H9 (cell line): ENCODE measurements around the gene UBQLN4. TPM values are rescaled to one million over a fixed set of nuclear protein-coding genes. Genes with fewer than 3 reads are reported as not detected.

Experiments
- DNase-seq: peaks from one replicate; pipeline ENCODE4 v3.0.0-alpha.2; 2017
- H2AFZ ChIP-seq: one replicate; pipeline ENCODE4 v1.6.1; 2013; ENCODE audit warnings: mild to moderate bottlenecking, low read length, control low read depth, moderate library complexity
- H2AK5ac ChIP-seq: 2 replicates; pipeline ENCODE4 v1.6.1; 2013; ENCODE audit warnings: low read length, control low read depth, mixed read lengths; ENCODE audit not compliant: insufficient read length
- H2BK120ac ChIP-seq: one replicate; pipeline ENCODE4 v1.6.1; 2013; ENCODE audit warnings: low read depth, mild to moderate bottlenecking, low read length, control low read depth, inconsistent platforms; ENCODE audit not compliant: poor library complexity, severe bottlenecking
- H2BK12ac ChIP-seq: 2 replicates; pipeline ENCODE4 v1.6.1; 2013; ENCODE audit warnings: low read length, control low read depth, mixed read lengths, low read depth; ENCODE audit not compliant: insufficient read length
- H2BK15ac ChIP-seq: 2 replicates; pipeline ENCODE4 v1.6.1; 2013; ENCODE audit warnings: low read depth, low read length, control low read depth
- H2BK20ac ChIP-seq: one replicate; pipeline ENCODE4 v1.6.1; 2013; ENCODE audit warnings: low read depth, mild to moderate bottlenecking, low read length, control low read depth, inconsistent platforms; ENCODE audit not compliant: poor library complexity, severe bottlenecking
- H2BK5ac ChIP-seq: 2 replicates; pipeline ENCODE4 v1.6.1; 2013; ENCODE audit warnings: low read length, control low read depth, mixed read lengths; ENCODE audit not compliant: insufficient read length
- H3K14ac ChIP-seq: 2 replicates; pipeline ENCODE4 v1.6.1; 2013; ENCODE audit warnings: low read length, control low read depth; ENCODE audit not compliant: insufficient read depth
- H3K18ac ChIP-seq: 2 replicates; pipeline ENCODE4 v1.6.1; 2013; ENCODE audit warnings: low read depth, mild to moderate bottlenecking, mixed read lengths, low read length, control low read depth; ENCODE audit not compliant: insufficient read length
- H3K23ac ChIP-seq: 2 replicates; pipeline ENCODE4 v1.6.1; 2013; ENCODE audit warnings: low read length, control low read depth, mixed read lengths, low read depth; ENCODE audit not compliant: insufficient read length
- H3K23me2 ChIP-seq: 2 replicates; pipeline ENCODE4 v1.6.1; 2013; ENCODE audit warnings: low read depth, mild to moderate bottlenecking, mixed read lengths, low read length, control low read depth; ENCODE audit not compliant: insufficient read length, poor library complexity, severe bottlenecking
- H3K27ac ChIP-seq: 2 replicates; pipeline ENCODE4 v1.5.1; 2013; ENCODE audit warnings: low read length, control low read depth, mixed read lengths, low read depth; ENCODE audit not compliant: insufficient read length
- H3K27me3 ChIP-seq: 2 replicates; pipeline ENCODE4 v1.6.1; 2013; ENCODE audit warnings: low read length, control low read depth, inconsistent platforms; ENCODE audit not compliant: insufficient read depth
- H3K4ac ChIP-seq: 2 replicates; pipeline ENCODE4 v1.6.1; 2013; ENCODE audit warnings: low read depth, mild to moderate bottlenecking, control low read depth, inconsistent platforms, low read length, moderate library complexity
- H3K4me1 ChIP-seq: 2 replicates; pipeline ENCODE4 v1.6.1; 2013; ENCODE audit warnings: low read length, control low read depth, inconsistent platforms; ENCODE audit not compliant: insufficient read depth
- H3K4me2 ChIP-seq: 2 replicates; pipeline ENCODE4 v1.6.1; 2013; ENCODE audit warnings: low read length, control low read depth, mixed read lengths; ENCODE audit not compliant: insufficient read length, insufficient read depth
- H3K56ac ChIP-seq: 2 replicates; pipeline ENCODE4 v1.6.1; 2013; ENCODE audit warnings: low read depth, mild to moderate bottlenecking, mixed read lengths, low read length, control low read depth; ENCODE audit not compliant: insufficient read length
- H3K79me1 ChIP-seq: 2 replicates; pipeline ENCODE4 v1.6.1; 2013; ENCODE audit warnings: low read depth, mild to moderate bottlenecking, moderate library complexity, low read length, control low read depth, inconsistent platforms; ENCODE audit not compliant: insufficient read depth, poor library complexity, severe bottlenecking
- H3K79me2 ChIP-seq: 2 replicates; pipeline ENCODE4 v1.6.1; 2013; ENCODE audit warnings: low read length, control low read depth, inconsistent platforms; ENCODE audit not compliant: insufficient read depth
- H3K9ac ChIP-seq: 2 replicates; pipeline ENCODE4 v1.6.1; 2013; ENCODE audit warnings: low read length, control low read depth, mixed read lengths; ENCODE audit not compliant: insufficient read length; ENCODE audit errors: extremely low read depth
- H3K9me3 ChIP-seq: one replicate; pipeline ENCODE4 v1.6.1; 2013; ENCODE audit warnings: low read depth, low read length, inconsistent platforms; ENCODE audit not compliant: control insufficient read depth
- H3T11ph ChIP-seq: one replicate; pipeline ENCODE4 v1.6.1; 2013; ENCODE audit warnings: mild to moderate bottlenecking, low read length, control low read depth, inconsistent platforms
- H4K20me1 ChIP-seq: one replicate; pipeline ENCODE4 v1.6.1; 2013; ENCODE audit not compliant: control insufficient read depth, insufficient read length, insufficient read depth
- H4K5ac ChIP-seq: 2 replicates; pipeline ENCODE4 v1.6.1; 2013; ENCODE audit warnings: low read depth, mild to moderate bottlenecking, mixed read lengths, low read length, control low read depth; ENCODE audit not compliant: insufficient read length
- H4K8ac ChIP-seq: replicated peaks from 2 replicates; pipeline ENCODE4 v1.6.1; 2013; ENCODE audit warnings: low read length, control low read depth, mixed read lengths, low read depth; ENCODE audit not compliant: insufficient read length
- H4K91ac ChIP-seq: 2 replicates; pipeline ENCODE4 v1.6.1; 2013; ENCODE audit warnings: low read depth, mild to moderate bottlenecking, moderate library complexity, mixed read lengths, low read length, control low read depth; ENCODE audit not compliant: insufficient read length
- H3K27ac Mint-ChIP-seq, 3 experiments: 2 replicates in 2 of 3; 3 replicates in 1 of 3; pipeline ENCODE4 v1.8.0; 2020 to 2021; ENCODE audit warnings: mixed read lengths in 3 of 3, mild to moderate bottlenecking in 1 of 3, moderate library complexity in 1 of 3
- H3K27me3 Mint-ChIP-seq: 2 replicates; pipeline ENCODE4 v1.8.0; 2021; ENCODE audit warnings: low read depth, mild to moderate bottlenecking, moderate library complexity, mixed read lengths
- H3K36me3 Mint-ChIP-seq, 3 experiments: 2 replicates in 2 of 3; 3 replicates in 1 of 3; pipeline ENCODE4 v1.8.0; 2020 to 2021; ENCODE audit warnings: low read depth in 3 of 3, mixed read lengths in 3 of 3; ENCODE audit not compliant: insufficient read depth in 1 of 3
- H3K4me1 Mint-ChIP-seq, 2 experiments: 2 replicates each; pipeline ENCODE4 v1.8.0; 2020; ENCODE audit warnings: mixed read lengths in 2 of 2
- H3K4me3 Mint-ChIP-seq, 2 experiments: 2 replicates in 1 of 2; 3 replicates in 1 of 2; pipeline ENCODE4 v1.8.0; 2020 to 2021; ENCODE audit warnings: mild to moderate bottlenecking in 2 of 2, mixed read lengths in 2 of 2, moderate library complexity in 1 of 2
- H3K9me3 Mint-ChIP-seq, 2 experiments: 2 replicates in 1 of 2; 3 replicates in 1 of 2; pipeline ENCODE4 v1.8.0; 2020; ENCODE audit warnings: mild to moderate bottlenecking in 2 of 2, mixed read lengths in 2 of 2, moderate library complexity in 1 of 2
- whole genome bisulfite sequencing: extraction: QIAGEN DNeasy Blood & Tissue Kit; methylation state at CpG from one replicate; pipeline ENCODE4 v1.1.7; 2013; ENCODE audit warnings: missing lambda C conversion rate, low lambda C conversion rate, mixed read lengths; ENCODE audit not compliant: insufficient read length; ENCODE audit errors: extremely low coverage; 5-methylcytosine and 5-hydroxymethylcytosine counted together
- total RNA-seq: library from RNA; stranded (reverse); gene quantifications from 2 replicates; pipeline ENCODE4 v1.2.1, GENCODE V29; 2021
- TF ChIP-seq, protein P1 (sequence below): fragments of 200-600 bp; sonication (generic); conservative IDR thresholded peaks from 3 replicates; pipeline ENCODE4 v1.8.0; 2021; ENCODE audit warnings: antibody characterized with exemption, mild to moderate bottlenecking

UBQLN4 gene
- total RNA-seq, 1 experiment from 2014 or later: 49.4 TPM

DNA sequence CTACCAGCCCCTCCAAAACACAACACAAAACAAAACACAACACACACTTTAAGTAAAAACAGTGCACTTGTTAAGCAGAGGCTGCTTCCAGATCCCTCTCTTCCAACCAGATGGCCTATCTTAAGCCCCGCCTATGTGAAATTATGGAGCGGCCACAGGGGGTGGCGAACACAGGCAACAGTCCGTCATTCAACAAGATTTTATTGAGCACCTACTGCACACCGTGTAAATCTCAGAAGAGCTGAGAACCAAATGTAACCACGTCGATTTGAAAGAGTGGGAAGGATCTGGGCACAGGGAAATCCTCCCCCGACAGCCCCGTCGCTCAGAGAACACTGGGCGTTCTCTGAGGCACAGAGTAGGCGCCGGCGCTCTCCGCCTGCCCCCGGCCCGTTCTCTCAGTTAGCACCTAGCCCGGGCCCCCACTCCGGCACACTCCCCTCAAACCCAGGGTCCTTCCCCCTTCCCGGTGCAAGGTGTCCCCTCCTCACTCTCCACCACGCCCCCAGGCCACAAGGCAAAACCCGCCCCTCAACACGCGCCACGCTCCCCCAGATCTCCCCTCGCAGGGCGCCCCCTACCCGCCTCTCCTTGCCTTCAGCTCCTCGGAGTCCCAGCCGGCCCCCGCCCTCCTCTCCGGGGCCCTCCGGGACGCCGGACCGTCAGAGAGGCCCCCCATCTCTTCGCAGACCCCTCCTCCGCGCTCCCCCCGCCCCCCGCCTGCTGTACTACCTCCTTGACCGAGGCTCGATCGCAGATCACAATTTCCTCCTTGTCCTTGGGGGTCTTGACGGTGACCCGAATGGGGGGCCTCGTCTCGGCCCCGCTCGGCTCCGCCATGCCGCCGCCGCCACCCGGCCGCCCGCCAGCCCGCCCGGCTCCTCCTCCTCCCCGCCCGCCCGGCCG lies 483 bp downstream of the UBQLN4 start:
- no peaks in the 10 kb centered on the region; the same call in 1 of the 2 replicates for H3K79me2 ChIP-seq
- Mint-ChIP-seq H3K9me3 (no peaks in the 10 kb centered on the region), H3K27ac (peak overlapping the region; percentile 74 to 95 (median 88)), H3K36me3 (peaks cover 19 to 50% (median 46%) of the 10 kb centered on the region in 3 experiments), H3K4me1 (peaks cover 18 to 20% of the 10 kb centered on the region in 2 experiments), H3K4me3 (peak overlapping the region; percentile 84 to 98), H3K27me3 (no peaks in the 10 kb centered on the region)
- TF ChIP-seq, protein P1, sequence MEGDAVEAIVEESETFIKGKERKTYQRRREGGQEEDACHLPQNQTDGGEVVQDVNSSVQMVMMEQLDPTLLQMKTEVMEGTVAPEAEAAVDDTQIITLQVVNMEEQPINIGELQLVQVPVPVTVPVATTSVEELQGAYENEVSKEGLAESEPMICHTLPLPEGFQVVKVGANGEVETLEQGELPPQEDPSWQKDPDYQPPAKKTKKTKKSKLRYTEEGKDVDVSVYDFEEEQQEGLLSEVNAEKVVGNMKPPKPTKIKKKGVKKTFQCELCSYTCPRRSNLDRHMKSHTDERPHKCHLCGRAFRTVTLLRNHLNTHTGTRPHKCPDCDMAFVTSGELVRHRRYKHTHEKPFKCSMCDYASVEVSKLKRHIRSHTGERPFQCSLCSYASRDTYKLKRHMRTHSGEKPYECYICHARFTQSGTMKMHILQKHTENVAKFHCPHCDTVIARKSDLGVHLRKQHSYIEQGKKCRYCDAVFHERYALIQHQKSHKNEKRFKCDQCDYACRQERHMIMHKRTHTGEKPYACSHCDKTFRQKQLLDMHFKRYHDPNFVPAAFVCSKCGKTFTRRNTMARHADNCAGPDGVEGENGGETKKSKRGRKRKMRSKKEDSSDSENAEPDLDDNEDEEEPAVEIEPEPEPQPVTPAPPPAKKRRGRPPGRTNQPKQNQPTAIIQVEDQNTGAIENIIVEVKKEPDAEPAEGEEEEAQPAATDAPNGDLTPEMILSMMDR: peak; percentile 56; the same call in 2 of the 3 replicates
- 0 out of 2 replicates have a peak, but pooled peaks cover 2% of the 10 kb centered on the region for H3K4me1 ChIP-seq
- no peak overlapping the region for H2BK12ac ChIP-seq
- no peak overlapping the region for H4K5ac ChIP-seq
- H3K23ac ChIP-seq: no peak overlapping the region
- no peak overlapping the region for H3K9ac ChIP-seq
- no peak overlapping the region for H2BK20ac ChIP-seq
- no peaks in the 10 kb centered on the region for H3K27me3 ChIP-seq
- no peaks in the 10 kb centered on the region for H4K20me1 ChIP-seq
- peak overlapping the region; percentile 41 for H3K4me2 ChIP-seq
- H3K27ac ChIP-seq: no peak overlapping the region
- no peak overlapping the region for H2BK120ac ChIP-seq
- H3K4ac ChIP-seq: no peak overlapping the region
- H3K23me2 ChIP-seq: peaks cover 10% of the 10 kb centered on the region
- peak; percentile 86 for DNase-seq
- H3K9me3 ChIP-seq: no peaks in the 10 kb centered on the region
- H2AFZ ChIP-seq: no peak overlapping the region
- H2BK5ac ChIP-seq: no peak overlapping the region
- no peak overlapping the region for H4K91ac ChIP-seq
- no peak overlapping the region for H2BK15ac ChIP-seq
- H3K79me1 ChIP-seq: peaks cover 4% of the 10 kb centered on the region
- H2AK5ac ChIP-seq: no peak overlapping the region
- H3T11ph ChIP-seq: no peak overlapping the region
- no peak overlapping the region for H3K14ac ChIP-seq
- WGBS: no CpG with 5 or more reads among the region's 63 CpGs
- H3K56ac ChIP-seq: no peak overlapping the region
- no peak overlapping the region for H3K18ac ChIP-seq
- no peak overlapping the region for H4K8ac ChIP-seq
